ENCODE results near the gene PALD1.

Gene PALD1

GRCh38 chr10:70558295-70558694 is 79.7 kb downstream of the PALD1 start:
- DNase-seq = no peak

GRCh38 chr10:70558871-70559810 is 80.6 kb downstream of the PALD1 start:
- DNase-seq = peak; percentile 60

GRCh38 chr10:70559861-70560260 is 81.3 kb downstream of the PALD1 start:
- DNase-seq = no peak

- no peak for DNase-seq
Measured at GRCh38 chr10:70560511-70560941, 82.0 kb downstream of the PALD1 start.

- DNase-seq = peak; percentile 46
Measured at GRCh38 chr10:70561070-70561469, 82.5 kb downstream of the PALD1 start.

- no peak for DNase-seq
Measured at GRCh38 chr10:70561558-70561957, 83.0 kb downstream of the PALD1 start.

- peak; percentile 47 for DNase-seq
Measured at GRCh38 chr10:70562036-70562755, 83.6 kb downstream of the PALD1 start.

- peak; percentile 88 for DNase-seq
Measured at GRCh38 chr10:70563230-70563629, 84.7 kb downstream of the PALD1 start.

- no peak for DNase-seq
Measured at GRCh38 chr10:70564113-70564725, 85.7 kb downstream of the PALD1 start.

GRCh38 chr10:70564901-70565351 is 86.4 kb downstream of the PALD1 start:
- DNase-seq = no peak

- no peak for DNase-seq
Measured at GRCh38 chr10:70565556-70566514, 87.3 kb downstream of the PALD1 start.

- DNase-seq = no peak
Measured at GRCh38 chr10:70566515-70567290, 88.1 kb downstream of the PALD1 start.

- DNase-seq = no peak
Measured at GRCh38 chr10:70567603-70568002, 89.0 kb downstream of the PALD1 start.

- DNase-seq = no peak
Measured at GRCh38 chr10:70568113-70568512, 89.5 kb downstream of the PALD1 start.

GRCh38 chr10:70568781-70569495 is 90.4 kb downstream of the PALD1 start:
- DNase-seq = no peak

GRCh38 chr10:70571236-70571635 is 92.7 kb downstream of the PALD1 start:
- DNase-seq = no peak

GRCh38 chr10:70571636-70572439 is 93.3 kb downstream of the PALD1 start:
- no peak for DNase-seq

GRCh38 chr10:70573599-70574506 is 95.3 kb downstream of the PALD1 start:
- DNase-seq = no peak

GRCh38 chr10:70575486-70575873 is 96.9 kb downstream of the PALD1 start:
- DNase-seq = no peak
